PC-3 (cell line): ENCODE data around the gene NOVA1. TPM values are rescaled to one million over a fixed set of nuclear protein-coding genes. Genes with fewer than 3 reads are reported as not detected.

Experiments
- ATAC-seq: fragments of 200-7000 bp; cut with Tn5 transposase; 2 replicates; pipeline ENCODE4 v1.9.1; 2020; ENCODE audit warnings: mild to moderate bottlenecking, moderate library complexity
- BruUV-seq: library from RNA; stranded (reverse); fragments of 400-500 nt; replicated peaks from 2 replicates; lab custom pipeline; 2021; lab: Mats Ljungman, UMichigan
- CTCF ChIA-PET: fragments of 300-600 bp; sonication (Branson Sonifier 250); formaldehyde crosslinking; loops from one replicate; lab custom pipeline; 2022; ENCODE audit warnings: antibody characterized with exemption; lab: Charles Lee
- POLR2A ChIA-PET: fragments of 300-600 bp; sonication (Branson Sonifier 250); formaldehyde crosslinking; loops from one replicate; lab custom pipeline; 2022; ENCODE audit warnings: antibody characterized with exemption; ENCODE audit not compliant: unreplicated experiment; lab: Charles Lee
- DNase-seq: peaks from one replicate; pipeline ENCODE4 v3.0.0-alpha.2; 2015
- H2AFZ ChIP-seq: fragments of 300-600 bp; sonication (generic); 2 replicates; pipeline ENCODE4 v1.6.0; 2016; ENCODE audit warnings: antibody characterized with exemption, low read length
- H3F3A ChIP-seq: fragments of 300-600 bp; sonication (generic); one replicate; pipeline ENCODE4 v1.6.0; 2017; ENCODE audit warnings: antibody characterized with exemption, low read length, control low read depth, mild to moderate bottlenecking; ENCODE audit not compliant: unreplicated experiment
- H3K27ac ChIP-seq: fragments of 300-600 bp; sonication (generic); 2 replicates; pipeline ENCODE4 v1.5.1; 2016; ENCODE audit warnings: mild to moderate bottlenecking, low read length
- H3K27me3 ChIP-seq: fragments of 300-600 bp; sonication (generic); 2 replicates; pipeline ENCODE4 v1.6.1; 2016; ENCODE audit warnings: low read length, mixed read lengths
- H3K36me3 ChIP-seq: fragments of 300-600 bp; sonication (generic); 2 replicates; pipeline ENCODE4 v1.6.1; 2016; ENCODE audit warnings: low read depth, mixed run types, low read length, mixed read lengths
- H3K4me1 ChIP-seq: fragments of 300-600 bp; sonication (generic); 2 replicates; pipeline ENCODE4 v1.5.1; 2016; ENCODE audit warnings: low read length; ENCODE audit not compliant: insufficient read depth
- H3K4me2 ChIP-seq: fragments of 300-600 bp; sonication (generic); 2 replicates; pipeline ENCODE4 v1.6.0; 2016; ENCODE audit warnings: low read length
- H3K4me3 ChIP-seq: fragments of 300-600 bp; sonication (generic); 2 replicates; pipeline ENCODE4 v1.5.1; 2016; ENCODE audit warnings: mild to moderate bottlenecking, low read length, mixed read lengths
- H3K79me2 ChIP-seq: fragments of 300-600 bp; sonication (generic); 2 replicates; pipeline ENCODE4 v1.6.1; 2017; ENCODE audit warnings: low read length, mixed read lengths
- H3K9ac ChIP-seq: fragments of 300-600 bp; sonication (generic); 2 replicates; pipeline ENCODE4 v1.6.0; 2016; ENCODE audit warnings: mild to moderate bottlenecking, low read length
- H3K9me2 ChIP-seq: fragments of 300-600 bp; sonication (generic); replicated peaks from 2 replicates; pipeline ENCODE4 v1.6.1; 2016; ENCODE audit warnings: mixed run types, low read length, mixed read lengths
- H3K9me3 ChIP-seq: fragments of 300-600 bp; sonication (generic); 2 replicates; pipeline ENCODE4 v1.6.1; 2016; ENCODE audit warnings: low read length, mixed read lengths
- H4K20me1 ChIP-seq: fragments of 300-600 bp; sonication (generic); 2 replicates; pipeline ENCODE4 v1.6.1; 2016; ENCODE audit warnings: low read length, mixed read lengths
- EZH2 ChIP-seq: fragments of 300-600 bp; sonication (generic); IDR thresholded peaks from one replicate; pipeline ENCODE4 v1.6.1; 2017; ENCODE audit warnings: antibody characterized with exemption, mild to moderate bottlenecking, low read length; ENCODE audit not compliant: unreplicated experiment
- EZH2phosphoT487 ChIP-seq: fragments of 300-600 bp; sonication (generic); IDR thresholded peaks from 2 replicates; pipeline ENCODE4 v1.6.1; 2018; ENCODE audit warnings: mild to moderate bottlenecking, antibody characterized with exemption, low read length, borderline replicate concordance
- intact Hi-C: fragments of 100-400 bp; cut with micrococcal nuclease; formaldehyde crosslinking; loops from 2 replicates; pipeline ENCODE4 v1.9.0; 2023
- total RNA-seq: library from RNA; depleted of rRNA; stranded (reverse); fragments of >200 nt; gene quantifications from 2 replicates; pipeline ENCODE4 v1.2.3, GENCODE V29; 2014
- TF ChIP-seq, protein P1 (sequence below): fragments of 300-600 bp; sonication (generic); conservative IDR thresholded peaks from 2 replicates; pipeline ENCODE4 v1.5.1; 2017; ENCODE audit warnings: antibody characterized with exemption, low read depth, mild to moderate bottlenecking, low read length

Gene NOVA1
- total RNA-seq, 1 experiment from 2014 or later = 1.1 TPM

DNA sequence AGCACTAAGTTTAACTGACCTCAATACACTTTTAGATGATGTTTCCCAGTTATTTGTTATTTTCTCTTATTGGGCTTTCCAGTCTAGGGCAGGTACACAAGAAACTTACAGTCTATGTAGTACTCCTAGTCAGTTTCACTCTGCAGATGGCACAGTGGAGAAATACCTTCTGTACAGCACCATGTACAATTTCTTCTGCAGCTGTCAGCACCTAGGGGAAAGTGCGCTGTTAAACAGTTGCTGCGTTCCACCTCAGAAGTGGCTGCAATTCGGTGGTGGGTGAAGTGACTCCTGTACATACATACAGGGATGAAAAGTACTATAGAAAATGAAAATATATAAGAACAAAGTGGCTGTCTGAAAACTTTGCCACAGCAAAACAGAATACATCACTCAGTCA lies 48.3 kb downstream of the NOVA1 start:
- H3K9me3 ChIP-seq = no peaks in the 10 kb centered on the region
- ChIA-PET POLR2A (no interaction called here), CTCF (no interaction called here)
- DNase-seq = no peak
- no peak overlapping the region for H3K9ac ChIP-seq
- H3K27me3 ChIP-seq = no peaks in the 10 kb centered on the region
- H3K27ac ChIP-seq = no peak overlapping the region
- no peak overlapping the region for H3K4me2 ChIP-seq
- H4K20me1 ChIP-seq = no peaks in the 10 kb centered on the region
- no peak overlapping the region for H2AFZ ChIP-seq
- H3K79me2 ChIP-seq = no peaks in the 10 kb centered on the region
- intact Hi-C loops = no loop called here
- no peaks in the 10 kb centered on the region for H3K9me2 ChIP-seq
- BruUV-seq = no TSS peak
- no peak for TF ChIP-seq EZH2
- TF ChIP-seq EZH2phosphoT487 = no peak
- TF ChIP-seq, protein P1, sequence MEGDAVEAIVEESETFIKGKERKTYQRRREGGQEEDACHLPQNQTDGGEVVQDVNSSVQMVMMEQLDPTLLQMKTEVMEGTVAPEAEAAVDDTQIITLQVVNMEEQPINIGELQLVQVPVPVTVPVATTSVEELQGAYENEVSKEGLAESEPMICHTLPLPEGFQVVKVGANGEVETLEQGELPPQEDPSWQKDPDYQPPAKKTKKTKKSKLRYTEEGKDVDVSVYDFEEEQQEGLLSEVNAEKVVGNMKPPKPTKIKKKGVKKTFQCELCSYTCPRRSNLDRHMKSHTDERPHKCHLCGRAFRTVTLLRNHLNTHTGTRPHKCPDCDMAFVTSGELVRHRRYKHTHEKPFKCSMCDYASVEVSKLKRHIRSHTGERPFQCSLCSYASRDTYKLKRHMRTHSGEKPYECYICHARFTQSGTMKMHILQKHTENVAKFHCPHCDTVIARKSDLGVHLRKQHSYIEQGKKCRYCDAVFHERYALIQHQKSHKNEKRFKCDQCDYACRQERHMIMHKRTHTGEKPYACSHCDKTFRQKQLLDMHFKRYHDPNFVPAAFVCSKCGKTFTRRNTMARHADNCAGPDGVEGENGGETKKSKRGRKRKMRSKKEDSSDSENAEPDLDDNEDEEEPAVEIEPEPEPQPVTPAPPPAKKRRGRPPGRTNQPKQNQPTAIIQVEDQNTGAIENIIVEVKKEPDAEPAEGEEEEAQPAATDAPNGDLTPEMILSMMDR = no peak
- H3F3A ChIP-seq = no peaks in the 10 kb centered on the region
- no peaks in the 10 kb centered on the region for H3K4me1 ChIP-seq
- H3K36me3 ChIP-seq = no peaks in the 10 kb centered on the region
- H3K4me3 ChIP-seq = no peak overlapping the region
- ATAC-seq = no peak

DNA sequence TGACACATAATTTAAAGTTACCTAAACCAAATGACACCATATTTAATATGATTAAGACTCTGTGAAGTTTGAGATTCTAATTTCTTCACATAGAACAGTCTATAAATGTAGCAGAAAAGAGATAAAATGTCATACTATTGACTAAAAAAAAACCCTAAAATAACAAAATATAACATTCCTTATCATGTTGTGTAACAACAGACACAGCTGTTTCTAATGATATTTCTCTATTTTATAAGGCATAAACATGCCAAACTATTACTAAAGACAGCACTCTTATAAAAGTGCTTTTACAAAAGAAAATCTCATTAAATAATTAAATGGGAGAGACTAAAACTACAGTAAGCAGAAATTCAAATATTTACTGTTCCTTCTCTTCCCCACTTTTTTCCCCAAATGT lies 49.4 kb downstream of the NOVA1 start:
- no peaks in the 10 kb centered on the region for H4K20me1 ChIP-seq
- CTCF ChIA-PET = no interaction called here
- H2AFZ ChIP-seq = no peak overlapping the region
- no peak overlapping the region for H3K4me2 ChIP-seq
- no TSS peak for BruUV-seq
- H3K79me2 ChIP-seq = no peaks in the 10 kb centered on the region
- no peaks in the 10 kb centered on the region for H3K27me3 ChIP-seq
- no peak overlapping the region for H3K9ac ChIP-seq
- H3K9me3 ChIP-seq = no peaks in the 10 kb centered on the region
- no peaks in the 10 kb centered on the region for H3F3A ChIP-seq
- H3K27ac ChIP-seq = no peak overlapping the region
- H3K9me2 ChIP-seq = no peaks in the 10 kb centered on the region
- ATAC-seq (no peak), DNase-seq (no peak)
- POLR2A ChIA-PET = no interaction called here
- H3K4me3 ChIP-seq = no peak overlapping the region
- no peak for TF ChIP-seq EZH2phosphoT487
- TF ChIP-seq, protein P1 = no peak
- no peak for TF ChIP-seq EZH2
- intact Hi-C loops = no loop called here
- H3K4me1 ChIP-seq = no peaks in the 10 kb centered on the region
- H3K36me3 ChIP-seq = no peaks in the 10 kb centered on the region

DNA sequence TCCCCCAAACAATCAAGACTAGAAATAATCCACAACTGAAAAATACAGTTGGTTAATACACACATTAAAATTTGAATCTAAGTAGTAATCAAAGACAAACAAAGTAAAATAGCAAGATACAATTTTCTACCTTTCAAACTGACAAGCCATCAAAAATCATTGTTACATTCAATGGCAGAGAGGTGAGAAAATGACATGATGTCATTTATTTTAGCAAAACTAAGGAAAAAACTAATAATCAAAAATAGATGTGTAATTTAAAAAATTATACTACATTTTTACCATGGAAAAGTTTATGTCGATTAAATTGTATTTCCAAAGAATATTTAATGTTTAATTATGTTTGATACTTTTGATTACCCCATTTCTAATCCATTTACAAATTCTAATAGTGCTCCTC lies 59.7 kb downstream of the NOVA1 start:
- Histone ChIP-seq H3K9me3 (no peaks in the 10 kb centered on the region), H2AFZ (no peak overlapping the region), H3K9ac (no peak overlapping the region), H3K4me2 (no peak overlapping the region), H3K4me3 (no peak overlapping the region), H3F3A (no peaks in the 10 kb centered on the region), H3K79me2 (no peaks in the 10 kb centered on the region), H3K27ac (no peak overlapping the region), H3K4me1 (no peaks in the 10 kb centered on the region), H3K36me3 (no peaks in the 10 kb centered on the region), H3K9me2 (no peaks in the 10 kb centered on the region), H3K27me3 (no peaks in the 10 kb centered on the region), H4K20me1 (no peaks in the 10 kb centered on the region)
- intact Hi-C loops = no loop called here
- CTCF ChIA-PET = no interaction called here
- TF ChIP-seq EZH2phosphoT487 = no peak
- no peak for TF ChIP-seq EZH2
- TF ChIP-seq, protein P1 = no peak
- no peak for ATAC-seq
- DNase-seq = no peak
- BruUV-seq = no TSS peak
- POLR2A ChIA-PET = no interaction called here
